B cell (primary cell): Measurements from ENCODE around the gene JARID2. TPM values are rescaled to one million over a fixed set of nuclear protein-coding genes. Genes with fewer than 3 reads are reported as not detected.

Source experiments
- ATAC-seq: fragments of 200-7000 bp; cut with Tn5 transposase; one replicate; pipeline ENCODE4 v1.10.0; 2021; ENCODE audit warnings: low read depth, mild to moderate bottlenecking, moderate number of reproducible peaks, moderate library complexity
- CTCF ChIA-PET: fragments of 350-600 bp; sonication (Branson Sonifier 250); formaldehyde crosslinking; loops from one replicate; lab custom pipeline; 2021; ENCODE audit warnings: antibody characterized with exemption, inconsistent platforms; lab: Charles Lee
- POLR2A ChIA-PET: fragments of 350-600 bp; sonication (Branson Sonifier 250); formaldehyde crosslinking; loops from one replicate; lab custom pipeline; 2021; ENCODE audit warnings: antibody characterized with exemption; lab: Charles Lee
- DNase-seq: peaks from one replicate; pipeline ENCODE4 v3.0.0; 2013
- H2AFZ ChIP-seq: 2 replicates; pipeline ENCODE4 v1.6.1; 2012; ENCODE audit warnings: mild to moderate bottlenecking, low read depth, low read length; ENCODE audit not compliant: insufficient read depth, poor library complexity, severe bottlenecking
- H3K27ac ChIP-seq, 2 donors: 1 replicate in 1 of 2; 2 replicates in 1 of 2; pipeline ENCODE4 v1.5.1; 2012 to 2013; ENCODE audit warnings: low read length in 2 of 2, mild to moderate bottlenecking in 2 of 2, moderate library complexity in 1 of 2
- H3K27me3 ChIP-seq, 4 experiments: fragments of 200-600 bp in 1 of 4; sonication (generic) in 1 of 4; replicated peaks in 1 of 4; 1 replicate in 2 of 4; 2 replicates in 2 of 4; pipeline versions ENCODE4 v1.6.1 to v1.7.0; 2013 to 2016; ENCODE audit warnings: low read length in 3 of 4, mild to moderate bottlenecking in 2 of 4, mixed read lengths in 1 of 4, moderate library complexity in 1 of 4; ENCODE audit not compliant: insufficient read depth in 4 of 4, control insufficient read depth in 3 of 4; ENCODE audit errors: control extremely low read depth in 1 of 4
- H3K36me3 ChIP-seq, 2 experiments: replicated peaks in 1 of 2; 1 replicate in 1 of 2; 2 replicates in 1 of 2; pipeline versions ENCODE4 v1.6.1 to v1.7.1; 2013; ENCODE audit warnings: low read length in 1 of 2; ENCODE audit not compliant: insufficient read depth in 2 of 2, control insufficient read depth in 1 of 2; ENCODE audit errors: control extremely low read depth in 1 of 2, extremely low read depth in 1 of 2
- H3K4me1 ChIP-seq, 2 donors: fragments of 200-600 bp in 1 of 2; sonication (generic) in 1 of 2; 1 replicate in 1 of 2; 2 replicates in 1 of 2; pipeline versions ENCODE4 v1.5.1 to v1.6.1; 2013 to 2017; ENCODE audit warnings: low read length in 2 of 2; ENCODE audit not compliant: control insufficient read depth in 2 of 2, insufficient read depth in 2 of 2
- H3K4me2 ChIP-seq: replicated peaks from 2 replicates; pipeline ENCODE3; 2012; ENCODE audit warnings: mild to moderate bottlenecking, low read depth, low read length; ENCODE audit not compliant: poor library complexity, severe bottlenecking
- H3K4me3 ChIP-seq, 5 experiments: fragments of 200-600 bp in 1 of 5; sonication (generic) in 1 of 5; 1 replicate in 3 of 5; 2 replicates in 2 of 5; pipeline versions ENCODE4 v1.5.1 to v1.7.0; 2011 to 2016; ENCODE audit warnings: low read length in 4 of 5, mild to moderate bottlenecking in 4 of 5, low read depth in 2 of 5, control low read depth in 1 of 5, moderate library complexity in 1 of 5; ENCODE audit not compliant: insufficient read depth in 1 of 5; ENCODE audit errors: control extremely low read depth in 1 of 5, extremely low read depth in 1 of 5
- H3K79me2 ChIP-seq: fragments of 200-600 bp; sonication (generic); one replicate; pipeline ENCODE4 v1.6.0; 2016; ENCODE audit warnings: low read length; ENCODE audit not compliant: control insufficient read depth, insufficient read depth
- H3K9ac ChIP-seq: fragments of 200-600 bp; sonication (generic); 2 replicates; pipeline ENCODE4 v1.6.1; 2017; ENCODE audit warnings: mild to moderate bottlenecking, low read length, moderate library complexity
- H3K9me3 ChIP-seq, 3 donors: one replicate each; pipeline versions ENCODE4 v1.6.1 to v1.7.1; 2013; ENCODE audit warnings: low read length in 2 of 3; ENCODE audit not compliant: control insufficient read depth in 2 of 3, insufficient read depth in 1 of 3; ENCODE audit errors: control extremely low read depth in 1 of 3
- H4K20me1 ChIP-seq: 2 replicates; pipeline ENCODE4 v1.6.0; 2012; ENCODE audit warnings: mild to moderate bottlenecking, low read length; ENCODE audit not compliant: insufficient read depth, control insufficient read depth, poor library complexity, severe bottlenecking
- H3K27ac Mint-ChIP-seq: one replicate; pipeline ENCODE4 v1.8.0; 2021; ENCODE audit warnings: mixed read lengths
- H3K27me3 Mint-ChIP-seq: one replicate; pipeline ENCODE4 v1.8.0; 2021; ENCODE audit warnings: mixed read lengths
- H3K4me1 Mint-ChIP-seq: one replicate; pipeline ENCODE4 v1.8.0; 2021; ENCODE audit warnings: mixed read lengths
- H3K4me3 Mint-ChIP-seq: one replicate; pipeline ENCODE4 v1.8.0; 2021; ENCODE audit warnings: mixed read lengths
- H3K9me3 Mint-ChIP-seq: one replicate; pipeline ENCODE4 v1.8.0; 2022; ENCODE audit warnings: mixed read lengths; ENCODE audit not compliant: insufficient read depth
- EZH2 ChIP-seq: IDR thresholded peaks from 2 replicates; pipeline ENCODE4 v1.6.1; 2012; ENCODE audit warnings: borderline replicate concordance, low read depth, mild to moderate bottlenecking, moderate library complexity, low read length; ENCODE audit not compliant: insufficient read depth, poor library complexity, severe bottlenecking
- WGBS: methylation state at CpG from one replicate; pipeline ENCODE4 v1.1.5; 2013; ENCODE audit warnings: missing lambda C conversion rate; ENCODE audit not compliant: insufficient coverage; 5-methylcytosine and 5-hydroxymethylcytosine counted together
- intact Hi-C: fragments of 100-400 bp; cut with micrococcal nuclease; formaldehyde crosslinking; loops from one replicate; pipeline ENCODE4 v1.10.0; 2022
- polyA plus RNA-seq: library from polyadenylated mRNA; depleted of rRNA; stranded (reverse); fragments of >200 nt; gene quantifications from 2 replicates; pipeline ENCODE4 v1.2.3, GENCODE V29; 2012
- total RNA-seq, 2 donors: library from RNA; stranded (reverse); fragments of 120-200 nt in 1 of 2; gene quantifications; 1 replicate in 1 of 2; 2 replicates in 1 of 2; pipeline versions ENCODE4 v1.2.3 to v1.2.4, GENCODE V29; 2013 to 2022
- TF ChIP-seq, protein P1 (sequence below): fragments of 200-600 bp; IDR thresholded peaks from one replicate; pipeline ENCODE4 v1.8.0; 2022; ENCODE audit warnings: antibody characterized with exemption, mild to moderate bottlenecking

JARID2 gene
- total and polyA plus RNA-seq, 2 donors (not counting 1 experiment from before 2014, with no cell fraction given): 11.0 to 58.1 TPM

DNA sequence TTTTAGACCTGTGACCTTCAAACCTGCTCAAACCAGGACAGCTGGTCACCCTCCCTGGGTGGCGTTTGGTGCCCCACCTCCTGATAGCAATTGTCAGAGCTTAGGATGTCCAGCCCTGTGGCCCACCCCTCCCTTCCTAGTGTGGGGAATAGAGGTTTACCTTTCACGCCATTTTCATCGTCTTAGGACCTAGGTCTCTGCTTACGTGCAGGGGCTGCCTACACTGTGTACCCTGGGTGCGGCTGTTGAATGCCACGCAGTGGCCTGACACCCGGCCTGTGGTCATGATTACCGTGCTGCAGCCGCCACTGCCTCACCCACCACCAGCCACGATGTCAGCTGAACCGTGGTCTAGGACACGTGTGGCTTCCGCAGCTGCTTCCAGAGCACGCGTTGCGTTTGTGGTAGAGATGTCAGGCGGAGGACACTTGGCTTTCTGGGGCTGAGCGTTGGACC is 259.6 kb downstream of the JARID2 start:
- no peak overlapping the region for H3K4me3 Mint-ChIP-seq
- ATAC-seq: no peak
- DNase-seq: no peak
- 95% methylated on average over 17 of the region's 18 CpGs for WGBS
- no peaks in the 10 kb centered on the region for H3K9me3 Mint-ChIP-seq
- CTCF ChIA-PET: interaction anchor here (1.0 to 1.2 kb wide), 2 partner anchors 117 to 1459 kb away, joined by 3 read pairs; no protein-coding TSS in a partner anchor
- Histone ChIP-seq H3K4me2 (no peak overlapping the region), H3K4me1 (no peaks in the 10 kb centered on the region), H3K27me3 (no peaks in the 10 kb centered on the region), H3K27ac (no peak overlapping the region), H3K9me3 (no peaks in the 10 kb centered on the region), H3K79me2 (peaks cover 53% of the 10 kb centered on the region), H3K9ac (no peak overlapping the region), H4K20me1 (peaks cover 48% of the 10 kb centered on the region), H2AFZ (no peak overlapping the region), H3K36me3 (peaks cover 6 to 97% of the 10 kb centered on the region in 2 experiments), H3K4me3 (no peak overlapping the region)
- H3K4me1 Mint-ChIP-seq: peaks cover 2% of the 10 kb centered on the region
- no peak overlapping the region for H3K27ac Mint-ChIP-seq
- intact Hi-C loops: no loop called here
- TF ChIP-seq, protein P1, sequence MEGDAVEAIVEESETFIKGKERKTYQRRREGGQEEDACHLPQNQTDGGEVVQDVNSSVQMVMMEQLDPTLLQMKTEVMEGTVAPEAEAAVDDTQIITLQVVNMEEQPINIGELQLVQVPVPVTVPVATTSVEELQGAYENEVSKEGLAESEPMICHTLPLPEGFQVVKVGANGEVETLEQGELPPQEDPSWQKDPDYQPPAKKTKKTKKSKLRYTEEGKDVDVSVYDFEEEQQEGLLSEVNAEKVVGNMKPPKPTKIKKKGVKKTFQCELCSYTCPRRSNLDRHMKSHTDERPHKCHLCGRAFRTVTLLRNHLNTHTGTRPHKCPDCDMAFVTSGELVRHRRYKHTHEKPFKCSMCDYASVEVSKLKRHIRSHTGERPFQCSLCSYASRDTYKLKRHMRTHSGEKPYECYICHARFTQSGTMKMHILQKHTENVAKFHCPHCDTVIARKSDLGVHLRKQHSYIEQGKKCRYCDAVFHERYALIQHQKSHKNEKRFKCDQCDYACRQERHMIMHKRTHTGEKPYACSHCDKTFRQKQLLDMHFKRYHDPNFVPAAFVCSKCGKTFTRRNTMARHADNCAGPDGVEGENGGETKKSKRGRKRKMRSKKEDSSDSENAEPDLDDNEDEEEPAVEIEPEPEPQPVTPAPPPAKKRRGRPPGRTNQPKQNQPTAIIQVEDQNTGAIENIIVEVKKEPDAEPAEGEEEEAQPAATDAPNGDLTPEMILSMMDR: no peak
- no peak for TF ChIP-seq EZH2
- H3K27me3 Mint-ChIP-seq: no peaks in the 10 kb centered on the region
- POLR2A ChIA-PET: interaction anchor here (0.7 kb wide), 1 partner anchor 31 kb away, joined by 3 read pairs; no protein-coding TSS in a partner anchor

DNA sequence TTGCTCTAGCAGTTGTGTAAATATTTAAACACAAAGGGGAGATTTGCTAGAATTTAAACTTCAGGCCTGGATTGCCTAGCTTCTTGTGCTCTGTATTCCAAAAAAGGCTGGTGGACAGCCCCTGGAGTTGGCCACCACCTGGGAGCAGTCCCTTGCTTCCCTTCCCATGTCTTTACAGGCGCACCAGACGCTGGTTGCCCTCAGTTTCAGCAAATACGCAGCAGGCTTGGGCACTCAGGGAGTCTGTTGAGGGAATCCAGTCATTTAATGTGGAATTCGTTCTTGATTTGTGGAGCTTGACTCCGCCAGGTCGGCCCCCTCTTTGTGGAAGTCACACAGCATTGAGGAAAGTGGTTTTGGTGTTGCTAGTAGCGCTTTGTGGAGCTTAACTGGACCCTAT is 260.2 kb downstream of the JARID2 start:
- Histone ChIP-seq H3K79me2 (peaks cover 48% of the 10 kb centered on the region), H2AFZ (no peak overlapping the region), H3K27me3 (no peaks in the 10 kb centered on the region), H3K9me3 (no peaks in the 10 kb centered on the region), H3K9ac (no peak overlapping the region), H3K4me2 (no peak overlapping the region), H3K36me3 (peaks cover 6 to 98% of the 10 kb centered on the region in 2 experiments), H4K20me1 (peaks cover 43% of the 10 kb centered on the region), H3K4me3 (no peak overlapping the region), H3K4me1 (no peaks in the 10 kb centered on the region), H3K27ac (no peak overlapping the region)
- WGBS: 97% methylated on average over 7 of the region's 7 CpGs
- no peak for ATAC-seq
- Mint-ChIP-seq H3K9me3 (no peaks in the 10 kb centered on the region), H3K27ac (no peak overlapping the region), H3K4me1 (peaks cover 2% of the 10 kb centered on the region), H3K4me3 (no peak overlapping the region), H3K27me3 (no peaks in the 10 kb centered on the region)
- TF ChIP-seq, protein P1: no peak
- no peak for TF ChIP-seq EZH2
- ChIA-PET CTCF (interaction anchor here (1.2 kb wide), 1 partner anchor 116 kb away, joined by 3 read pairs; no protein-coding TSS in a partner anchor), POLR2A (interaction anchor here (0.7 kb wide), 1 partner anchor 32 kb away, joined by 3 read pairs; no protein-coding TSS in a partner anchor)
- intact Hi-C loops: no loop called here
- no peak for DNase-seq
